ENCODE measurements around the gene PIK3AP1. TPM values are rescaled to one million over a fixed set of nuclear protein-coding genes. Genes with fewer than 3 reads are reported as not detected.

PIK3AP1 gene
- total RNA-seq, result under 0.01 and 0.43 TPM in 2 replicates

GRCh38 chr10:96720422-96721206 lies at the start of gene PIK3AP1:
Gene PIK3AP1 (minus strand): TSS chr10:96720514. CDS start chr10:96720394, 120 bp downstream.

DNA sequence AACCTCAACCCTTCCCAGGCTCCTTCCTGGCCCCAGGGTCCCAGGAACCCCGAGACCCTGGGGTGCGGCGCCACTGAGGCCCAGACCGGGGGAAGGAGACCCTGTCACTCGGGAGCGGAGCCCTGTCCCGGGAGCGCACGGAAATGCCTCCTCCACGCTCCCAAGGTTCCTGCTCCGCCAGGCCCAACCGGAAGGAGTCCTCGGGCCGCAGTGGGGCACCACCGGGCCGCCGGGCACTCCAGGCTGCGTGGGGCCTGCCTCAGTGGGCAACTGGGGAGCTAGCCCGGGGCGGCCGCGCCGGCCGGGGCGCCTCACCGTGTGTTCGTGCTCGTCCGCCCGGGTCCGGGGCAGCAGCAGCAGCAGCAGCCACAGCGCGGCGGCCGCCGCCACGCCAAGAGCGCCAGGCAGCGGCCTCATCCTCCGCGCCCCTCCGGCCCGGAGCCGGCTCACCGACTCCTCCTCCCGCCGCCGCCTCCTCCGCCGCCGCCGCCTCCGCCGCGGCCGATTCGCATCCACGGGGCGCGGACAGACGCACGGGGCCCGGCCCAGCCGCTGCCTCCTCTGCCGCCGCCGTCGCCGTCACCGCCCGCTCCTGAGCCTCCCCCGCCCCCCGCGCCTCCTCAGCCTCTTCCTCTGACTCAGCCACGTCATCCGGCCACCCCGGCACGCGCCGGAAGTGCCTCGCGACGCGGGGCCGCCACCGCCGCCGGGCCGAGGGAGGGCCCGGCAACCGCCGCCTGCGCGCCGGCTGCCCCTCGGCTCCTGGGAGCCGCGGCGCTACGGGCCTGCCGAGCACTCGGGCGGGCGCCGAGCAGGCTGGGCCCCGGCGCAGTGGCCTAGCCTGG lies 133.7 kb downstream of the PIK3AP1 start, which contains the start of gene TM9SF3:
Gene TM9SF3, minus strand, starts transcription at position 594 of the 845 bp plus-strand sequence. Its CDS starts 177 bp downstream, at position 417.

Small RNAs within 50 kb of the gene (small RNA-seq; reads per million reads assigned to genes)
- gene RNA5SP324 (ENCODE audit: low replicate concordance) (not detected), gene RNU6-1274P (ENCODE audit: low replicate concordance) (0.23 reads per million)

Other genes with a start within 250 kb of the PIK3AP1 start
- gene TLL2, start 206.6 kb downstream of the PIK3AP1 start, total RNA-seq, result not detected in 2 replicates
- 125 and 179 TPM in 2 replicates for gene TM9SF3, start 133.5 kb downstream of the PIK3AP1 start, total RNA-seq
- 16.6 and 27.5 TPM in 2 replicates for gene LCOR, start 111.8 kb upstream of the PIK3AP1 start, total RNA-seq

Data from placental pericyte (primary cell).